ENCODE measurements around the gene CHRDL2.
A peak's percentile ranks its signal among the peaks of the same experiment; 100 is the strongest.

Gene CHRDL2

DNA sequence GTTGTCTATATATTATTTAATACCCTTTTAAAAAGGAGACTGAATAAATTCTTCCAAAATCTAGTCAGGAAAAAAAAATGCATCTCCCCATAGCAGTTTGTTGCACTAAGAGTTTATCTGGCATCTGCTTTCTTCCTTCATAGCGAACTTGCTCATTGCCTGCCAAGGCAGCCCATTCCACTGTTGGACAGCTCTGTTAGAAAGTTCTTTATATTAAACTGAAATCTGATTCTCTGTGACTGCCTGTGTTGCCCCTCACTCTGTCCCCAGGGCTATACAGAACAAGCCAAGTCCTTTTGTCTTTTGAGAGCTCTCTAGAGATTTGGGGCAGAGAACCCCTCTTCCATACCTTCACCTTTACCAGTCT, 3.3 kb upstream of the CHRDL2 start:
- H3K4me3 ChIP-seq (ENCODE audit: low read depth, low read length), result no peak overlapping the region
- TF ChIP-seq, protein P1, sequence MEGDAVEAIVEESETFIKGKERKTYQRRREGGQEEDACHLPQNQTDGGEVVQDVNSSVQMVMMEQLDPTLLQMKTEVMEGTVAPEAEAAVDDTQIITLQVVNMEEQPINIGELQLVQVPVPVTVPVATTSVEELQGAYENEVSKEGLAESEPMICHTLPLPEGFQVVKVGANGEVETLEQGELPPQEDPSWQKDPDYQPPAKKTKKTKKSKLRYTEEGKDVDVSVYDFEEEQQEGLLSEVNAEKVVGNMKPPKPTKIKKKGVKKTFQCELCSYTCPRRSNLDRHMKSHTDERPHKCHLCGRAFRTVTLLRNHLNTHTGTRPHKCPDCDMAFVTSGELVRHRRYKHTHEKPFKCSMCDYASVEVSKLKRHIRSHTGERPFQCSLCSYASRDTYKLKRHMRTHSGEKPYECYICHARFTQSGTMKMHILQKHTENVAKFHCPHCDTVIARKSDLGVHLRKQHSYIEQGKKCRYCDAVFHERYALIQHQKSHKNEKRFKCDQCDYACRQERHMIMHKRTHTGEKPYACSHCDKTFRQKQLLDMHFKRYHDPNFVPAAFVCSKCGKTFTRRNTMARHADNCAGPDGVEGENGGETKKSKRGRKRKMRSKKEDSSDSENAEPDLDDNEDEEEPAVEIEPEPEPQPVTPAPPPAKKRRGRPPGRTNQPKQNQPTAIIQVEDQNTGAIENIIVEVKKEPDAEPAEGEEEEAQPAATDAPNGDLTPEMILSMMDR (IDR thresholded peaks at IDR 0.05; ENCODE audit: low read depth, low read length), result no peak

DNA sequence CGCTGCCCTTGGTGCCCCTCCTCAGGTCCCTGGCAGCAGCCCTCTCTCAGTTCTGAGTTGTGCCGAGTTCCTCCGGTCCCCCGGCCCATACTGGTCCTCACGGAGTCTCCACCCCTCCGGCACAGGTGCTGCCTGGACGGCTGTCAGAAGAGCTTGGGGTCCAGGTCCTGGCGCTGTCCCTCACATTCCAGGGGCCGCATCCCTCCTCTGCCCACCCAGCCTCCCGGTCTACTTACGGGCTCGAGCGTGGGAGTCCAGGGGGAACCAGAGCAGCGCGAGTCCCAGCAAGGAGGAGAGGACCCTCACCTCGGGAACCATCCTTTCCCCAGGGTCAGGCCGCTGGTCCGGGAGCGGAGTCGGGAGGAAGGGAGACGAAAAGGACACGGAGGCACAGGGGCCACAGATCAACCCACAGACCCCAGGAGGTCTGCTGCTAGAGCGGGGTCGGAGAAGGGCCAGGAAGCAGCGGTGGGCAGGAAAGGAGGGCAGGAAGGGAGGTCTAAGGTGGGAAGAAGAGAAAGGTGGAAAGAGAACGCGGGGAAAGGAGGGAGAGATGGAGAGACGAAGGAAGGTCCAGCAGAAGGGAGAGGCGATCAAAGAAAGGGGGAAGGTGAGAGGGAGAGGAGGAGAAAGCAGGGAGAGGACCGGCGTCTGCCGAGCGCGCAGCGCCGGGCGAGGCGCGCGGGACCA, 510 bp downstream of the CHRDL2 start:
- H3K4me3 ChIP-seq (ENCODE audit: low read depth, low read length), result no peak overlapping the region
- TF ChIP-seq, protein P1 (IDR thresholded peaks at IDR 0.05; ENCODE audit: low read depth, low read length), result no peak

DNA sequence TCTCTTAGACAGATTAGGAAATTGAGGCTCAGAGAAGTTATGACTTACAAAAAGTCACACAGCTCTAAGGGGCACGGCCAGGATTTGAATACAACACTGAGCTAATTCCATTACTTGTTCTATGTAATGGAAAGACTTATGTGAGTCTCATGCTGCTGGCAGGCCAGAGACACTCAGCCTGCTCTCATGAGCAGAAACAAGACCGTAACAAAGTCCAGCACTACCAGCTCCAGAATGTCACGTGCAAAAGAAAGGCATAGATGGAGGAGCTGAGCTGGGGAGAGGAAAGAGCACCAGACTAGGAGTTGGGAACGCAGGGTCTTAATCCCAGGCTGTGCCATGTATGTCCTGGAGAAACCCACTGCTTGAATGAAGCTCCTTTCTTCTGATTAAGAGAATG, 1.8 kb downstream of the CHRDL2 start:
- TF ChIP-seq, protein P1 (IDR thresholded peaks at IDR 0.05; ENCODE audit: low read depth, low read length), result no peak
- H3K4me3 ChIP-seq (ENCODE audit: low read depth, low read length), result no peak overlapping the region

DNA sequence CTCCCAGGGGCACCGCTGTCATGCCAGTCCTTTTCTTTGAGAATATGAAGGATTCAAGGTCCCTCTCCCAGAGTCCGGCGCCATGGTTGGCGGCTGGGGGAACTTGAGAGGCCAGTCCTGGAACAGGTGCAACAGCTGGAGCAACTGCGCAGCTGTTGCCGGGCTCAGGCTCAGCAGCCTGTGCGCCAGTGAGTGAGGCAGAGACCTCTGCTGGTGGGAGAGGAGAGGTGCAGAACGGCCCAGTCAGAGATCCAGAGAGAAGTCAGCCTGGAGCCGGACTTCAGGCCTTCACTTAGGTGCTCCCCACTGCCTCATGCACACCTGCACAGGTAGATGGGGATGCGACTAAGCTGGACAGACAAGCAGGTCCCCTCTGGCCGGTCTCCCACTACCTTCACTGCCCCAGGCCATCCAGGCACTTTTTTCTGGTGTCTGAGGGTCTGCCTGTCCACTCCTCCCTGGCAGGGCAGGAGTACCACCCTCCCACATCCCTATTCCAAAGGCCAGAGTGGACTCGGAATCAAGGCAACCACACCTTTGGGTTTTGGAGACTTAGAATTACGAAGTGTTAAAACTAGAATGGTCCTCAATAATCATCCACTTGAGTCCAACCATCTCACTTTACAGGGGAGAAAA, 4.6 kb downstream of the CHRDL2 start:
- TF ChIP-seq, protein P1 (IDR thresholded peaks at IDR 0.05; ENCODE audit: low read depth, low read length), result peak; percentile 98
- no peak overlapping the region for H3K4me3 ChIP-seq (ENCODE audit: low read depth, low read length)

DNA sequence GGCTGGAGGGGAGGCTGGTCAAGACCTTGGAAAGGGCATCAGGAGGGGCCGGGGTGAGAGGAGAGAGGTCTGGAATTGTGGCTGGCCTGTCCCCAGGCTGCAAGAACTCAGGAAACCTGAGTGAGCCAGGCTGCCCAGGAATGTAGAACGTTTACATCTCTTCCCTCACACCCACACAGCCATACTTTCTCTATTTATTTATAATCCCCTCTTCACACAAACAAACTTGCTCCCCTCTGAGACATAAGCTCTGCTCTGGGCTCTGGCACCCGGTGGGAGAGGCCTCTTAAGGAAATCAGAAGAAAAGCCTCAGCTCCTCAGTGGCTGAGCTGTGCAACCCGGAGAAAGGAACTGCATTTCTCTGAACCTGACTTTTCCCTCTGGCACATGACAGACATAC, 5.5 kb downstream of the CHRDL2 start:
- TF ChIP-seq, protein P1 (IDR thresholded peaks at IDR 0.05; ENCODE audit: low read depth, low read length), result no peak
- no peak overlapping the region for H3K4me3 ChIP-seq (ENCODE audit: low read depth, low read length)

DNA sequence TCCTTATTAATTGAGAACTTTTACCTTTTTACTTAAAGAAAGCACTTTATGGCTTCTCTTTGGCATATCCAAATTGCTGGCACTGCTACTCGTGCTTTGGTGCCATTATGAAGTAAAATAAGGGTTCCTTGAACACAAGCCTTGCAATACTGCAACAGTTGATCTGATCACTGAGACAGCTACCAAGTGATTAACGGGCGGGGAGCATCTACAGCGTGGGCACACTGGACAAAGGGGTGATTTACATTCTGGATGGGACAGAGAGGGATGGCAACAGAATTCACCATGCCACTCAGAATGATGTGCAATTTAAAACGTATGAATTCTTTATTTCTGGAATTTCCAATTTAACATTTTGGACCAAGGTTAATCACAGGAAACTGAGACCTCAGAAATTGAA, 7.7 kb downstream of the CHRDL2 start:
- no peak overlapping the region for H3K4me3 ChIP-seq (ENCODE audit: low read depth, low read length)
- TF ChIP-seq, protein P1 (IDR thresholded peaks at IDR 0.05; ENCODE audit: low read depth, low read length), result no peak

DNA sequence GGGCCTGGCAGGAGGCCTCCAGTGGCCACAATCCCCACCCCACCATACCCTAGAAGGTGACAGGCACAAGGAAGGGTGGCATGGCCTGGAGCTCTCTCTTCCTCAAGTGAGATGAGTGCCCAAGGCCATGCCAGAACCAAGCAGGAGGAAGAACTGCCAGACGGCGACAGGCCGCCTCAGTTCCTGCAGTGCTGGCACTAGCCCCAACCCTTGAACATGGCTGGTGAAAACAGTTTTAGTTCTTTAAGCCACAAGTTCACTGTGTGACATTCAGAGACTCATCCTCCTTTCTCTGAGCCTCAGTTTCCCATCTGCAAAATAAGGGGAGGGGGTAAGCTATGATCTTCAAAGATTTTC, 9.8 kb downstream of the CHRDL2 start:
- TF ChIP-seq, protein P1 (IDR thresholded peaks at IDR 0.05; ENCODE audit: low read depth, low read length), result no peak
- H3K4me3 ChIP-seq (ENCODE audit: low read depth, low read length), result no peak overlapping the region

Measured in WI38 (cell line).